Measurements from ENCODE around the gene RALGPS1. TPM values are rescaled to one million over a fixed set of nuclear protein-coding genes. Genes with fewer than 3 reads are reported as not detected.

RALGPS1 gene
- total and polyA plus RNA-seq, 2 of the 8 experiments (the other 6 are each of a cell fraction or from before 2014, with no cell fraction given) = 20.0 to 23.5 TPM

- H2AFZ ChIP-seq (ENCODE audit: low read length) = no peak overlapping the region
- peaks cover 0 to 5% (median 0%) of the 10 kb centered on the region in 4 experiments; a peak in 3 of 7 replicates for H3K4me1 ChIP-seq (replicated peaks in 1 of 4; ENCODE audit: control insufficient read depth in 3 of 4, insufficient read depth in 4 of 4, low read length in 3 of 4)
- H3K27ac ChIP-seq (ENCODE audit: low read depth, low read length) = no peak overlapping the region
- H3K4me3 ChIP-seq (ENCODE audit: extremely low read depth in 1 of 4, insufficient read depth in 2 of 4, low read depth in 3 of 4, low read length in 4 of 4) = no peak overlapping the region
- no peak overlapping the region for H3K14ac ChIP-seq (ENCODE audit: insufficient read length)
- no peak overlapping the region for H2BK15ac ChIP-seq (ENCODE audit: low read length)
- DNase-seq (ENCODE audit: low read depth in 1 of 2, low spot score in 2 of 2) (no peak), FAIRE-seq (no peak)
- no peaks in the 10 kb centered on the region for H3K79me2 ChIP-seq (ENCODE audit: control insufficient read depth in 1 of 2, insufficient read depth in 2 of 2, low read length in 2 of 2)
- 88% methylated on average over 2 of the region's 2 CpGs; no CpG with 5 or more reads in 1 of the 2 experiments for WGBS, 2 experiments (ENCODE audit: extremely low coverage in 1 of 2, insufficient coverage in 1 of 2, insufficient read length in 1 of 2, insufficient replicate concordance in 2 of 2, low coverage in 1 of 2, low lambda C conversion rate in 2 of 2, missing lambda C conversion rate in 1 of 2)
- H4K8ac ChIP-seq (ENCODE audit: extremely low read depth, insufficient read depth, low read length) = no peak overlapping the region
- no peak overlapping the region for H2BK12ac ChIP-seq (ENCODE audit: low read depth, low read length)
- CTCF ChIA-PET (ENCODE audit: partially characterized antibody) = interaction anchor here (1.4 to 2.0 kb wide), 2 partner anchors 10 to 136 kb away, joined by 5 to 6 read pairs; no protein-coding TSS in a partner anchor
- H2BK5ac ChIP-seq (ENCODE audit: low read depth, low read length) = no peak overlapping the region
- H2AK5ac ChIP-seq (ENCODE audit: low read depth, low read length) = no peak overlapping the region
- H3K4me2 ChIP-seq (ENCODE audit: insufficient read depth in 1 of 2, low read depth in 2 of 2, low read length in 2 of 2) = no peak overlapping the region
- H3K18ac ChIP-seq (ENCODE audit: extremely low read depth, low read length) = no peak overlapping the region
- H2BK20ac ChIP-seq (ENCODE audit: low read length) = no peak overlapping the region
- peaks cover 0 to 3% of the 10 kb centered on the region in 2 experiments for H4K20me1 ChIP-seq (replicated peaks in 1 of 2; ENCODE audit: control insufficient read depth in 1 of 2, insufficient read depth in 2 of 2, low read length in 2 of 2)
- H3K9ac ChIP-seq (replicated peaks in 1 of 4; ENCODE audit: extremely low read depth in 1 of 4, low read depth in 3 of 4, low read length in 3 of 4) = no peak overlapping the region
- H4K5ac ChIP-seq (ENCODE audit: insufficient read length, low read depth, low read length) = no peak overlapping the region
- no peaks in the 10 kb centered on the region for H3K27me3 ChIP-seq (replicated peaks in 1 of 4; ENCODE audit: control insufficient read depth in 3 of 4, extremely low read depth in 1 of 4, insufficient read depth in 3 of 4, low read length in 3 of 4)
- H3K36me3 ChIP-seq (ENCODE audit: control insufficient read depth in 2 of 4, insufficient read depth in 4 of 4, low read length in 3 of 4) = no peaks in the 10 kb centered on the region; a peak in 1 of 8 replicates
- no peak overlapping the region for H4K91ac ChIP-seq (replicated peaks; ENCODE audit: insufficient read length, low read length)
- POLR2A ChIA-PET (ENCODE audit: partially characterized antibody) = no interaction called here
- TF ChIP-seq TBP (IDR thresholded peaks at IDR 0.05; ENCODE audit: low read depth, low read length) (no peak), EP300 (IDR thresholded peaks at IDR 0.05; ENCODE audit: borderline replicate concordance in 1 of 2, low read depth in 2 of 2, low read length in 2 of 2) (no peak), RFX5 (IDR thresholded peaks at IDR 0.05; ENCODE audit: borderline replicate concordance, low read depth, low read length) (no peak), TAF1 (IDR thresholded peaks at IDR 0.05; ENCODE audit: low read depth, low read length) (no peak), SIN3A (conservative IDR thresholded peaks at IDR 0.05 in 1 of 2, IDR thresholded peaks at IDR 0.05 in 1 of 2; ENCODE audit: low read depth in 1 of 2, low read length in 2 of 2) (no peak), RAD21 (IDR thresholded peaks at IDR 0.05 in 1 of 2, conservative IDR thresholded peaks at IDR 0.05 in 1 of 2; ENCODE audit: low read depth in 2 of 2, low read length in 2 of 2) (no peak)
- no peak overlapping the region for H2BK120ac ChIP-seq (replicated peaks; ENCODE audit: low read depth, low read length)
- H3K56ac ChIP-seq (replicated peaks; ENCODE audit: insufficient read length, low read depth, low read length) = no peak overlapping the region
- H3K9me3 ChIP-seq (ENCODE audit: insufficient read depth in 2 of 2, low read depth in 1 of 2, low read length in 1 of 2) = no peaks in the 10 kb centered on the region
- H3K23me2 ChIP-seq (ENCODE audit: low read depth, low read length) = no peaks in the 10 kb centered on the region
- H3K79me1 ChIP-seq (ENCODE audit: low read depth, low read length) = no peaks in the 10 kb centered on the region
- no peak overlapping the region for H3K4ac ChIP-seq (replicated peaks; ENCODE audit: insufficient read length, low read depth, low read length)
- H3K23ac ChIP-seq (ENCODE audit: insufficient read length) = no peak overlapping the region
Measured at GRCh38 chr9:127064335-127064734, 149.8 kb downstream of the RALGPS1 start.

Data from H1 (cell line).